MCF 10A (cell line): ENCODE results near the gene RALB. TPM values are rescaled to one million over a fixed set of nuclear protein-coding genes. Genes with fewer than 3 reads are reported as not detected.

Source experiments
- BruUV-seq: library from RNA; stranded (reverse); fragments of 400-500 nt; replicated peaks from 2 replicates; lab custom pipeline; 2021; lab: Mats Ljungman, UMichigan
- CTCF ChIA-PET: fragments of 300-600 bp; sonication (Branson Sonifier 250); formaldehyde crosslinking; extraction: SDS; loops from one replicate; lab custom pipeline; 2021; ENCODE audit warnings: antibody characterized with exemption, inconsistent platforms; lab: Yijun Ruan, JAX
- POLR2A ChIA-PET: fragments of 300-600, 350-650 bp; sonication (Branson Sonifier 250); formaldehyde crosslinking; extraction: SDS; loops from one replicate; lab custom pipeline; 2020; ENCODE audit warnings: antibody characterized with exemption, inconsistent platforms; lab: Yijun Ruan, JAX
- DNase-seq: peaks from one replicate; pipeline ENCODE4 v3.0.0-alpha.2; 2018; ENCODE audit not compliant: unreplicated experiment
- H3K27ac Mint-ChIP-seq: one replicate; pipeline ENCODE4 v1.8.0; 2022; ENCODE audit warnings: mild to moderate bottlenecking, low read depth, mixed read lengths; ENCODE audit not compliant: unreplicated experiment
- H3K27me3 Mint-ChIP-seq: one replicate; pipeline ENCODE4 v1.8.0; 2022; ENCODE audit warnings: mixed read lengths; ENCODE audit not compliant: insufficient read depth, unreplicated experiment
- H3K36me3 Mint-ChIP-seq: one replicate; pipeline ENCODE4 v1.8.0; 2022; ENCODE audit warnings: mild to moderate bottlenecking, moderate library complexity, mixed read lengths; ENCODE audit not compliant: insufficient read depth, unreplicated experiment
- H3K4me1 Mint-ChIP-seq: one replicate; pipeline ENCODE4 v1.8.0; 2022; ENCODE audit warnings: mixed read lengths; ENCODE audit not compliant: insufficient read depth, unreplicated experiment
- H3K4me3 Mint-ChIP-seq: one replicate; pipeline ENCODE4 v1.8.0; 2022; ENCODE audit warnings: mild to moderate bottlenecking, moderate library complexity, mixed read lengths; ENCODE audit not compliant: unreplicated experiment
- H3K9me3 Mint-ChIP-seq: one replicate; pipeline ENCODE4 v1.8.0; 2022; ENCODE audit warnings: mixed read lengths; ENCODE audit not compliant: unreplicated experiment
- intact Hi-C: fragments of 100-400 bp; cut with micrococcal nuclease; formaldehyde crosslinking; loops from 2 replicates; pipeline ENCODE4 v1.14.1; 2022
- total RNA-seq: library from RNA; stranded (reverse); gene quantifications from 2 replicates; pipeline ENCODE4 v1.2.3, GENCODE V29; 2022
- TF ChIP-seq, protein P1 (sequence below): fragments of 200-600 bp; IDR thresholded peaks from one replicate; pipeline ENCODE4 v1.8.0; 2022; ENCODE audit warnings: antibody characterized with exemption, mild to moderate bottlenecking; ENCODE audit not compliant: unreplicated experiment

RALB gene
- total RNA-seq, 1 experiment from 2014 or later = 37.4 TPM

DNA sequence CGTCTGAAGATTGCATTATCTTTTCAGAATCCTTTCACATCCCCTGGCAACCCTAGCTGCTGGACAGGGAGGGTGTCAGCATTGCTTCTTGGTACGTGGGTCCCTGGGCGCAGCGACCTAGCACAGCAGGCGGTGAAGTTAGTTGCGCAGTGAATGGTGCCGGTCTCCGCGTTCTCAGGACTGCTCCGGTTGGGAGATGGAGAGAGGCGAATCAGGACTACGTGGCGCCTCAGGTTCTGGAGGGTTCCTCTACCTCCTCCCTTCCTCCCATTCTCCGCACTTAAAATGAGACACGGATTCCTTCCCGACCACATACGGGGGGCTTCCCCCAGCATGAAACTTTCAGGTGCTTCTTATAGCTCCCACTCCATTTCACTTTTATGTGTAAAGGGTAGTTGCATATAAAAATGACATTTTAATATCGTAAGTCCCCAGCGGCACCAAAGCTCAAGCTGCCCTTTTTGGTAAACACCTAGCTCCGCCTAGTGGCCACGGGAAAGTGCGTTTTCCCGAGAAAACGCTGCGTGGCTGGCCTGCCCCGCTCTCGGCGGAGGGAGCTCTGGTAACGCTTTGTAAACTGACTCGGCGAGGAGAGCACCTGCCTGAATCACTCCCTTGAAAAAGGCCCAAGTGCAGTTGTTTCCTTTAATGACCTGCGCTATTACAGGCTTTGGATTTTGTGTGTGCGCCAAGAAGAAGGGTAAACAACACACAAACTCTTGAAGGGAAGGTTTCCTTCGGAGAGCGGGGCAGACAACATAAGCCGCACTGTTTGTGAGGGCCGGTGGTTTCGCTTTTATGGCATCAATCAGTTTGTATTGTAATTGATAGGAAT is 60.4 kb downstream of the RALB start:
- Mint-ChIP-seq H3K27me3 (no peaks in the 10 kb centered on the region), H3K4me3 (peak overlapping the region; percentile 11), H3K9me3 (no peaks in the 10 kb centered on the region), H3K27ac (no peak overlapping the region), H3K4me1 (no peaks in the 10 kb centered on the region), H3K36me3 (peaks cover 6% of the 10 kb centered on the region)
- peak; percentile 78 for DNase-seq
- BruUV-seq = no TSS peak
- intact Hi-C loops = loop anchor here (1.0 to 10.0 kb wide), 6 partner anchors 60 to 610 kb away; no protein-coding TSS in a partner anchor
- CTCF ChIA-PET = interaction anchor here (0.6 to 6.8 kb wide), 68 partner anchors 9 to 1006 kb away, joined by 3 to 121 read pairs (median 4); partner anchors contain the start of gene RALB
- POLR2A ChIA-PET = interaction anchor here (0.6 to 1.1 kb wide), 7 partner anchors 13 to 1220 kb away, joined by 3 to 6 read pairs (median 3); no protein-coding TSS in a partner anchor
- TF ChIP-seq, protein P1, sequence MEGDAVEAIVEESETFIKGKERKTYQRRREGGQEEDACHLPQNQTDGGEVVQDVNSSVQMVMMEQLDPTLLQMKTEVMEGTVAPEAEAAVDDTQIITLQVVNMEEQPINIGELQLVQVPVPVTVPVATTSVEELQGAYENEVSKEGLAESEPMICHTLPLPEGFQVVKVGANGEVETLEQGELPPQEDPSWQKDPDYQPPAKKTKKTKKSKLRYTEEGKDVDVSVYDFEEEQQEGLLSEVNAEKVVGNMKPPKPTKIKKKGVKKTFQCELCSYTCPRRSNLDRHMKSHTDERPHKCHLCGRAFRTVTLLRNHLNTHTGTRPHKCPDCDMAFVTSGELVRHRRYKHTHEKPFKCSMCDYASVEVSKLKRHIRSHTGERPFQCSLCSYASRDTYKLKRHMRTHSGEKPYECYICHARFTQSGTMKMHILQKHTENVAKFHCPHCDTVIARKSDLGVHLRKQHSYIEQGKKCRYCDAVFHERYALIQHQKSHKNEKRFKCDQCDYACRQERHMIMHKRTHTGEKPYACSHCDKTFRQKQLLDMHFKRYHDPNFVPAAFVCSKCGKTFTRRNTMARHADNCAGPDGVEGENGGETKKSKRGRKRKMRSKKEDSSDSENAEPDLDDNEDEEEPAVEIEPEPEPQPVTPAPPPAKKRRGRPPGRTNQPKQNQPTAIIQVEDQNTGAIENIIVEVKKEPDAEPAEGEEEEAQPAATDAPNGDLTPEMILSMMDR = peak; percentile 87

DNA sequence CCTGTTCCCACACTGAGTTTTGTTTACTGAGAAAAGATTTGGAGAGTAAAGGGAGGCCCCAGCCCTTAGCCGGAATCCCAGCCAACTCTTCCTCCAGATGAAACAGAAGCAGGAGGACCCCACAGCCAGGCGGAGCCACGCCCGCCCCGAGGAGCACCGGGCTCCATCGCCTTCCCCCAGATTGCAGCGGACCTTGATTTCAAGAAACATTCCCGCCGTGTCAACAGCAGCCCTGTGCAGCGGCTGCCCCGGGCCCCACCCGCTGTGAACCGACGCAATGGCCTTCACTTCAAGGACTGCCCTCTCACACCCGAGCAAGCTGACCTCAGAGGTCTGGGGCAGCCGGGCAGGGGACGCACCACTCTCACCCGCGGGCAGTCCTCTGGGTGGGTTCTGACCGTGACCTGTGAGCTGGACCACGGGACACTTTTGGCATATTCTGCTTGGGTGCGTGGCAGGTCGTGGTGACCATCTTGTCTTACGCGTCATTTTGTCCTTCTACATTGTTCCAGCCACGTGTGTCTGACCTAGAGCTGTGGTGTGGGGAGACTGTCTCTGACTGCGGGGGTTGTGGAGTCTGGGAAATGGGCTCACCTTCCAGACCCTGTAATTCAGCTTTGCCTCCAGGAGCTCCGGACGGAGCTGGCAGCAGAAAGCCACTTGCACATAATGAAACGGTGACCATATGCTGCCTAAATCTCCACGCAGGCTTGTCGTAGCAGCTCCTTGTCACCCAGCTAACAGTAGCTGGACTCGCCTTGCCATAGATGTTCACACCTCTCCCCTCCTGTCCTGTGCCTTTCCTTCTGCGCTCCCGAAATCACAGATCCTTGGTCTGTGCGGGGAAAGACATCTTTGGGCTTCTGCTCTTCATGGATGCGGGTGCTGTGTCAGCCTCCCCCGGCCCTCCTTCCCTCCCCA is 61.3 kb downstream of the RALB start:
- Mint-ChIP-seq H3K9me3 (no peaks in the 10 kb centered on the region), H3K36me3 (peaks cover 6% of the 10 kb centered on the region), H3K4me3 (peak overlapping the region; percentile 11), H3K4me1 (peaks cover 4% of the 10 kb centered on the region), H3K27me3 (no peaks in the 10 kb centered on the region), H3K27ac (no peak overlapping the region)
- ChIA-PET CTCF (interaction anchor here (0.5 to 6.8 kb wide), 55 partner anchors 8 to 1005 kb away, joined by 3 to 121 read pairs (median 4); no protein-coding TSS in a partner anchor), POLR2A (interaction anchor here (0.9 to 1.1 kb wide), 3 partner anchors 85 to 366 kb away, joined by 3 to 6 read pairs (median 5); no protein-coding TSS in a partner anchor)
- TF ChIP-seq, protein P1 = no peak
- BruUV-seq = no TSS peak
- no peak for DNase-seq
- intact Hi-C loops = loop anchor here (1.0 to 10.0 kb wide), 5 partner anchors 86 to 611 kb away; no protein-coding TSS in a partner anchor

DNA sequence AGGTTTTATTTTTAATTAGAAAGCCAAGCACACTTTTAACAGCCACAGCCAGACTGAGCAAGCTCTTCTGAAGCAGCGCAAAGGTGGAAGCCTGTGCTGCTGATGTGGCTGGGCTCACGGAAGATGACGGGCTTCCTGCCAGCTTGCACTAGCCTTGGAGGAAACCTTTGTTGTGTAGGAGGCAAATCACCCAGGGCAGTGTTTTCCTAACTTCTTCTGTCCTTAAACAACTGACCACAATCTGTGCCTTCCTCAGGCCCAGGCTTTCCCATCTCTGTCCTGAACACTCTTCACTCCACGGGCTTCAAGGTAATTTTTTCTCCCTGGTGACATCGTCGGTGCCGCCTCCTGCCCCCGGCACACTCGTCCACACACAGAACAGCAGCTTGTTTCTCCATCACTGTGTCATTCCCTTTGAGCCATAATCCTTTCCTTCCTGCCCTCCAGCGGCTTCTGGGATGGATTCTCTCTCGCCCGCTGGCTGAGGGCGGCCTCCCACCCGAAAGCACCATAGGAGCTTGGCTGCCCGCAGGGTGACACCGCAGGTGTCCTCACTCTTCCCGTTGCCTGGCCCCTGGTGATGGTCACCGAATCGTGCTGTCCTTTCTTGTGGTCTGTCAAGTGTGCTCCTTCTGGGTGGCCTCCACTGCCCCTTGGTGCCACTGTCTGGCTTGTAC is 62.2 kb downstream of the RALB start:
- Mint-ChIP-seq H3K36me3 (peaks cover 6% of the 10 kb centered on the region), H3K27me3 (no peaks in the 10 kb centered on the region), H3K4me1 (peaks cover 10% of the 10 kb centered on the region), H3K4me3 (no peak overlapping the region), H3K9me3 (no peaks in the 10 kb centered on the region), H3K27ac (no peak overlapping the region)
- intact Hi-C loops = loop anchor here (10.0 kb wide), 1 partner anchor 360 kb away; no protein-coding TSS in a partner anchor
- no peak for DNase-seq
- no TSS peak for BruUV-seq
- ChIA-PET CTCF (interaction anchor here (0.5 to 6.8 kb wide), 24 partner anchors 9 to 600 kb away, joined by 3 to 121 read pairs (median 4); no protein-coding TSS in a partner anchor), POLR2A (no interaction called here)
- TF ChIP-seq, protein P1 = no peak
